GM18870 (cell line): ENCODE measurements around the gene POP5.
"Not testable (repeated sequence)": the region's sequence is repeated elsewhere in the genome, so short reads cannot be mapped to it uniquely, and the experiment has no call there.

Source experiments
- ATAC-seq: cut with Tn5 transposase; IDR thresholded peaks from one replicate; pipeline ENCODE4 v1.9.1; 2021; ENCODE audit warnings: moderate library complexity; ENCODE audit not compliant: unreplicated experiment

Gene POP5

GRCh38 chr12:120580787-120581723, at the start of gene POP5:
TSS of gene POP5 (minus strand) at chr12:120581402. CDS start at chr12:120581362, 40 bp downstream.
- ATAC-seq: peak; percentile 95

GRCh38 chr12:120630104-120630892, 49.1 kb upstream of the POP5 start:
- no peak for ATAC-seq

GRCh38 chr12:120628919-120629318, 47.7 kb upstream of the POP5 start:
- no peak for ATAC-seq

GRCh38 chr12:120625557-120626419, 44.6 kb upstream of the POP5 start:
- ATAC-seq: no peak

- ATAC-seq: no peak
Measured at GRCh38 chr12:120620624-120621023, 39.4 kb upstream of the POP5 start.

- ATAC-seq: no peak
Measured at GRCh38 chr12:120618954-120619615, 37.9 kb upstream of the POP5 start.

GRCh38 chr12:120617767-120618166, 36.6 kb upstream of the POP5 start:
- ATAC-seq: not testable (repeated sequence)

GRCh38 chr12:120617193-120617592, 36.0 kb upstream of the POP5 start:
- not testable (repeated sequence) for ATAC-seq

- no peak for ATAC-seq
Measured at GRCh38 chr12:120614848-120615247, 33.6 kb upstream of the POP5 start.

- ATAC-seq: not testable (repeated sequence)
Measured at GRCh38 chr12:120611534-120611933, 30.3 kb upstream of the POP5 start.

GRCh38 chr12:120610560-120610959, 29.4 kb upstream of the POP5 start:
- no peak for ATAC-seq

- ATAC-seq: not testable (repeated sequence)
Measured at GRCh38 chr12:120602416-120602815, 21.2 kb upstream of the POP5 start.

- no peak for ATAC-seq
Measured at GRCh38 chr12:120599672-120600552, 18.7 kb upstream of the POP5 start.

GRCh38 chr12:120598674-120599463, 17.7 kb upstream of the POP5 start:
- no peak for ATAC-seq

GRCh38 chr12:120597861-120598260, 16.7 kb upstream of the POP5 start:
- ATAC-seq: no peak

GRCh38 chr12:120596901-120597300, 15.7 kb upstream of the POP5 start:
- no peak for ATAC-seq

GRCh38 chr12:120592121-120593049, 11.2 kb upstream of the POP5 start:
- ATAC-seq: no peak
